ENCODE data around the gene NDC1. TPM values are rescaled to one million over a fixed set of nuclear protein-coding genes. Genes with fewer than 3 reads are reported as not detected.

The NDC1 gene
- total and polyA plus RNA-seq, 11 donors = 1.6 to 9.4 (median 6.5) TPM

DNA sequence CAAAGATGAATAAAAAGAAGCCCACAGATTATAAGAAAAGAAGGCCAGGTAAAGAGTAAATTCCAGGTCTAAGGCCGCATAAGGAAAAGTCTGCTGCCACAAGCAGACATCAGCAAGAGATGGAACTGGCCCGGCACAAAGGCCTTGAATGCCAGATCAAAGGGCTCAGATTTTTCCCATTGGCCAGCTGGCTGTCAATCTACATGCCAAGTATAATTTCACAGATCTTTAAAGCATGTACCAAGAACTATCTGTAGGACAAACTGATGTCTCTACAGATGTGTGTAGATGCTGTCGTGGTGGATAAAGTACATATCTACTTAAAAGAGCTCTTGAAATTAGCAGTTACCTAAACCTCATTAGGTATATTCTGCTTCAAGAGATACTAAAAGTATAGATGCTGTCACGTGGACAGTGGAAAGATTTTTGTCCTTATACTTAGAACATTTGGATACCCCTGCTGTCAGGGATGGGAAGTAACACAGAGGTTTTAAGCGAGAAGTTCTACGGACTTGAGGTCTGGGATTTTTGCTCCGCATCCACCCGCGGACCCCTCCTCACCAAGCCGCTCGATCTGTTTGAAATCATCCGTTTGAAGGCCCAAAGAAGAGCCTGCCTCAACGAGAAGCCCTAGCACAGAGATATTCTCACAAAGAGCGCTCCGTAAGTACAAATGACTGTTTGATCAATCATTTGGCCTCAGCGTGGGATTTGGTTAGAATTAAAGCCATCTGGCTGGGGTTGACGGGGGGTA lies 109.2 kb downstream of the NDC1 start:
- H3K9me3 ChIP-seq = no peaks in the 10 kb centered on the region
- DNase-seq = no peak
- intact Hi-C loops (cut with DNase I) = no loop called here

DNA sequence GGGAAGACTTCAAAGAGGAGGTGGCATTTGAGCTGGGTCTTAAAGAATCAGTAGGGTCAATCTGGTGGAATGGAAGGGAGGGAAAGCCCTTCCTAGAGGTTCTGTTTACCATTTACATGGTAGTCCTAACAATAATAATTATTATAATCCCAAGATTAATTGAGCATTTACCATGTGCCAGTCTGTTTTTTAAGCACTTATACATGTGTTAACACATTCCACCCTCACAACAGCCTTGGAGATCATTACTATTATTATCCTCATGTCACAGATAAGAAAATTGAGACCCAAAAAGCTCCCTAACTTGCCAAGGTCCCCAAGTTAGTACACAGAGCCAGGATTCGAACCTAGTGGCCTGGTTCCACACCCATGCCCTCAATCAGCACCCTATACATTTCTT lies 109.9 kb downstream of the NDC1 start:
- Histone ChIP-seq H3K27ac (no peak overlapping the region), H3K4me1 (no peaks in the 10 kb centered on the region), H3K36me3 (no peaks in the 10 kb centered on the region), H3K9me3 (no peaks in the 10 kb centered on the region), H3K4me3 (no peak overlapping the region), H3K27me3 (peaks cover 0 to 8% (median 0%) of the 10 kb centered on the region in 9 donors)
- DNase-seq (no peak), ATAC-seq (no peak)
- 70 to 76% (median 72%) methylated on average over 1 of the region's 1 CpG for WGBS, 4 donors
- no peak for TF ChIP-seq POLR2A (IDR thresholded peaks at IDR 0.05)
- TF ChIP-seq, protein P1, sequence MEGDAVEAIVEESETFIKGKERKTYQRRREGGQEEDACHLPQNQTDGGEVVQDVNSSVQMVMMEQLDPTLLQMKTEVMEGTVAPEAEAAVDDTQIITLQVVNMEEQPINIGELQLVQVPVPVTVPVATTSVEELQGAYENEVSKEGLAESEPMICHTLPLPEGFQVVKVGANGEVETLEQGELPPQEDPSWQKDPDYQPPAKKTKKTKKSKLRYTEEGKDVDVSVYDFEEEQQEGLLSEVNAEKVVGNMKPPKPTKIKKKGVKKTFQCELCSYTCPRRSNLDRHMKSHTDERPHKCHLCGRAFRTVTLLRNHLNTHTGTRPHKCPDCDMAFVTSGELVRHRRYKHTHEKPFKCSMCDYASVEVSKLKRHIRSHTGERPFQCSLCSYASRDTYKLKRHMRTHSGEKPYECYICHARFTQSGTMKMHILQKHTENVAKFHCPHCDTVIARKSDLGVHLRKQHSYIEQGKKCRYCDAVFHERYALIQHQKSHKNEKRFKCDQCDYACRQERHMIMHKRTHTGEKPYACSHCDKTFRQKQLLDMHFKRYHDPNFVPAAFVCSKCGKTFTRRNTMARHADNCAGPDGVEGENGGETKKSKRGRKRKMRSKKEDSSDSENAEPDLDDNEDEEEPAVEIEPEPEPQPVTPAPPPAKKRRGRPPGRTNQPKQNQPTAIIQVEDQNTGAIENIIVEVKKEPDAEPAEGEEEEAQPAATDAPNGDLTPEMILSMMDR (IDR thresholded peaks at IDR 0.05) = no peak
- intact Hi-C loops (cut with DNase I) = no loop called here

More for the DNA sequence above, 109.2 kb downstream of the NDC1 start:
- no peaks in the 10 kb centered on the region for H3K36me3 ChIP-seq
- ATAC-seq = no peak
- H3K4me3 ChIP-seq = no peak overlapping the region
- WGBS, 4 donors = 81 to 87% (median 85%) methylated on average over 17 of the region's 17 CpGs
- peaks cover 0 to 8% (median 0%) of the 10 kb centered on the region in 9 donors for H3K27me3 ChIP-seq
- H3K4me1 ChIP-seq = no peaks in the 10 kb centered on the region
- H3K27ac ChIP-seq = no peak overlapping the region
- no peak for TF ChIP-seq POLR2A (IDR thresholded peaks at IDR 0.05)
- TF ChIP-seq, protein P1 (IDR thresholded peaks at IDR 0.05) = no peak

DNA sequence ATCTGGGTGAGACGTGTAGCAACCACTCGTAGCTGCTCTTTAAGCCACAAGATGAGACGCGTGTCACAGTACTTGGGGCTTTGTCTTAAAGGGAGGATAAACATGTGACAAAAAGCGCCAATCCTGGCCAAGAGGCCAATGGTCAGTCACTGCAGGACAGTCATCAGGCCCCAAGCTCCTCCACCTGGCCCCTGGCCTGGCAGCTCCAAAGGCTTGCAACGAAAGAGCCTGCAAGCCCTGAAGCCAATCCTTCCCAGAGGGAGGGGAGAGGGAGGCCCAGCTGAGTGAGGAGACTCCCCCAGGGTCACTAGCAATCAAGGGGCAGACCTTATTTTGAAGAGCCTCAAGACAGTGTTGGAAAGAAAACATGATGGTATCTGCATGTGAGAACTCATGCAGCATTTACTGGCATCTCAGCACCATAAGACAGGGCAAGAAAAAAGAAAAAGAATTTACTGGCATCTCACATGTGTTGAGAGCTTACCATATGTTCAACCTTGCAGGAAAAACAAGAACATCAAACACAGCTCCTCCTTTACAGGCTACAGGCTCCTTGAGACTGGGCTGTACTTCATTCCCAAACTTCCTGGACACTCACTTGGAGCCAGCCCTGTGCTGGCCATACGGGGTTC lies 110.5 kb downstream of the NDC1 start:
- 92 to 95% (median 93%) methylated on average over 7 of the region's 7 CpGs for WGBS, 4 donors
- H3K27me3 ChIP-seq = peaks cover 0 to 8% (median 0%) of the 10 kb centered on the region in 9 donors
- no peak for DNase-seq
- no peak for ATAC-seq
- no peak for TF ChIP-seq POLR2A (IDR thresholded peaks at IDR 0.05)
- TF ChIP-seq, protein P1 (IDR thresholded peaks at IDR 0.05) = no peak
- no peaks in the 10 kb centered on the region for H3K9me3 ChIP-seq
- no peak overlapping the region for H3K27ac ChIP-seq
- H3K4me1 ChIP-seq = no peaks in the 10 kb centered on the region
- intact Hi-C loops (cut with DNase I) = no loop called here
- H3K4me3 ChIP-seq = no peak overlapping the region
- no peaks in the 10 kb centered on the region for H3K36me3 ChIP-seq

DNA sequence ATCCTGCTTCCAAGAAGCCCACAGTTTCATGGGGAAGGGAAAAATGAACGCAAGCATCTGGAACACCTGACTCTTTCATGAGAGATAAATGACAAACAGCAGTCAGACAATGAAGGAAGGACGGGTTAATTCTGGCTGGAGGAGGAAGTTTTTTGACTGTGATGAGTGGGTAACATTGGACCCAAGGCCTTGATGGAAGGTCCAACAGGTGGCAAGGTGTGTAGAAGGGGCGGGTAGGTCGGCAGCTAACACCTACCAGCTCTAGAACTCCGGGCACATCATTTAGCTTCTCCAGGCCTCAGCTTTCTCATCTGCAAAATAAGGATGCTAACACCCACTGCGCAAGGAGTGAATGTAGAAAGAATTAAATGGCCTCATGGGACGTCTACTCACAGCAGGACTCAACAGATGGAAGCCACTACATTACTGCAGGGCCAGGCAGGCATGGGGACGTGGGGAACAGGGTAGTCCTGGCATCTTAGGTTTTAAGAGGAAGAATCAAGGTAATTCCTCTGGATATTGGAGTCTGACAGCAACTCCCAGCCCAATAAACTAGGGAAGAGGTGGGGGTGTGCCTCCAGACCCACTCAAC lies 112.0 kb downstream of the NDC1 start:
- 89 to 93% (median 89%) methylated on average over 8 of the region's 8 CpGs for WGBS, 4 donors
- H3K27me3 ChIP-seq = peaks cover 0 to 2% (median 0%) of the 10 kb centered on the region in 9 donors
- H3K4me1 ChIP-seq = no peaks in the 10 kb centered on the region
- intact Hi-C loops (cut with DNase I) = no loop called here
- no peak overlapping the region for H3K4me3 ChIP-seq
- DNase-seq (no peak), ATAC-seq (no peak)
- H3K27ac ChIP-seq = no peak overlapping the region
- no peaks in the 10 kb centered on the region for H3K36me3 ChIP-seq
- H3K9me3 ChIP-seq = no peaks in the 10 kb centered on the region
- no peak for TF ChIP-seq POLR2A (IDR thresholded peaks at IDR 0.05)
- TF ChIP-seq, protein P1 (IDR thresholded peaks at IDR 0.05) = no peak

All from heart left ventricle (tissue), 16 donors.